ENCODE measurements around the gene PPIB. TPM values are rescaled to one million over a fixed set of nuclear protein-coding genes. Genes with fewer than 3 reads are reported as not detected.

The PPIB gene
- total RNA-seq = 127 TPM
- long read RNA-seq, transcript PPIB-201 (5 exons, 1,081 nt) = major isoform, 75 of 79 reads
- long read RNA-seq, partial matches to known transcripts = 2 of 79 reads
- long read RNA-seq, other reads (novel, unspliced or antisense) = 2 of 79 reads

DNA sequence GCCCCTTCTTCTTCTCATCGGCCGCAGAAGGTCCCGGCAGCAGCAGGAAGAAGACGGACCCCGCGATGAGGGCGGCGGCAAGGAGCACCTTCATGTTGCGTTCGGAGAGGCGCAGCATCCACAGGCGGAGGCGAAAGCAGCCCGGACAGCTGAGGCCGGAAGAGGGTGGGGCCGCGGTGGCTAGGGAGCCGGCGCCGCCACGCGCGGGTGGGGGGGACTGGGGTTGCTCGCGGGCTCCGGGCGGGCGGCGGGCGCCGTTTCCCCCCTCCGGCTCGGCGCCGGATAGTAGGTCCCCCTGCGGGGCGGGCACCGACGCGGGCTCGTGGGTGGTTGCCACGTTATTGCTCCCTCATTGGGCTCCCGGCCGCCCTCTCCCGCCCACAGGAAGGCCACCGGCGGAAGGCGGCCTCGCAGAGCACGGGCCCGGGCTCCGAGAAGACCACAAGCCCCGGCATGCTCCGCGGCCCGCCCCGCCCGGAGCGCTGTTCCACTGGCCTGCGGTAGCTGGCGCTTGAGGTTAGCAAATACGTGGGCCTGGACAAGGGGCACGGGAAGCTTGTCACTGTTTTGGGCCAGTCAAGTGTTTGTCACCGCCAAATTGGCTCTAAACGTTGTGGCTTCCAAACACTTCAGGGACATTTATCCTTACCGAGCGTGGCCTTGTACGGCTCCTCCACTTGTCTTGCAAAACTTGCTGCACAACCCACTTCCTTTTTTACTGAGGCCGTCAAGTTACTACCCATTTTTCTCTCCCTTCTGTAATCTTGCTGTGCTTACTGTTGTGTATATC, at the start of gene PPIB:
PPIB (minus strand) TSS at position 154 of the 790 bp plus-strand sequence; CDS start at position 118, 36 bp downstream.
- DNase-seq (ENCODE audit: missing footprints) (peak; percentile 99), ATAC-seq (peak; percentile 97)
- intact Hi-C loops (cut with DNase I) = loop anchor here (10.0 kb wide), 1 partner anchor 192 kb away; the partner anchor contains the start of gene CSNK1G1

DNA sequence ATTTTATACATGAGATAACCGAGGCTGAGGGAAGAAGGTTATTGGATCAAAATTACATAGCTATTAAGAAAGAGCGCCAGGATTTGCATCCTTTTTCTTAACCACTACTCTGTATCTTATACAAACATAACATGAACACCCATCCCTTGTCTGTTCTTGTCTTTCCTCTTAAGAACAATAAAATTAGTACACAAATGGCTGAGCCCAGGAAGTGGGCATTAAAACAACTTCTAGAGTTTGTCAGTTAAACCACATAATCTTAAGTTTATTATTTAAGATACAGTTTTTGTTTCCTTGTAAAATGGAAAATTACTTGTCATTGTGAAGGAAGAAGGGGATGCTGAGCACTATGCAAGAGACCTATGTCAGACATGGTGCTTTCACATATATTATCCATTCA, 48.9 kb upstream of the PPIB start:
- no peak for DNase-seq (ENCODE audit: missing footprints)
- intact Hi-C loops (cut with DNase I) = loop anchor here (2.0 to 10.0 kb wide), 2 partner anchors 145 to 173 kb away; partner anchors contain the start of genes CSNK1G1, PCLAF and TRIP4
- ATAC-seq = no peak

DNA sequence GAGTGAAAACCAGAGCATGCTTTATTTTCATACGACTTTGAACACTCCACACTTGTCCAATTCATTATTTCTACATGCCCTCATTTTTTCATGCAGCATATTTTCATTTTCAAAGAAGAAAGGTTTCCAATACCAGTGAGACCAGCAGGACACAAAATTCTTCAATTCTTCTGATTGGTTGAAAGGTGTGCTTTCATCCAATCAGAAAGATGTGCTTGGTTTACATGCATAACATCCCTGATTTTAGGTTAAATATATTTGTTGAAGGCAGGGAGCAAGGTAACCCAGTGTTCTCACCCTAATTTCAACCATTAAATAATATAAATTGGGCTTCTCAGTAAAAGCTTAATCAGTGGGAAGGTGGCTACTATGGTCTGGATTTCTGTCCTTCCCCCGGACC, 47.5 kb upstream of the PPIB start:
- ATAC-seq (no peak), DNase-seq (ENCODE audit: missing footprints) (no peak)
- intact Hi-C loops (cut with DNase I) = loop anchor here (2.0 to 10.0 kb wide), 2 partner anchors 146 to 174 kb away; partner anchors contain the start of genes CSNK1G1, PCLAF and TRIP4

DNA sequence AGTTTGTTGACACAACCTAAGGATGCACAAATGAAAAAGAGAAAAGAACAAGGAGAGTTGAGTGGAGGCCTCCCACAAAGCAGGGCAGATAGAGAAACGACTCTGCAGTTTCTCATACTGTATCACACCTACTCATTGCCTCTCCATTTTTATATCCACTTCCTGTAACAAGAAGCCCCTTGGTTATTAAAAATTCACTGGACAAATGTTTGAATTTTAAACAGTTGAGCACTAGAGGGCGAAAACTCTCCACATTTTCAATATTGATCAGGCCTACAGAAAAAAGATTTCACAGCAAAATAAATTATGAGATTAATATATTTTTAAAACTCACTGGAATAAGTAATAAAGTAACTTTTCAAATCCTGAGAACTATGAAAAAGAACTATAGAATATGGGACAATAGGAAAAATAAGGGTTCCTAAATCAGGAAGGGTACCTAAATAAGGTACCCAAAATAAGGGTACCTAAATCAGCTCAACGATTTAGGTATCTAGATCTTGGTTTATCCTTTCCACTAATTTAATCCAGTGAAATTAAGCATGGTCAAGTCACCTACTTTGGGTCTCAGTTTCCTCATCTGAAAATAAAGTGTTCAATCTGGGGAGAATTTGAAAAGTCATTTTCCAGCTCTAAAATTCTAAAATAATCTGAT, 47.0 kb upstream of the PPIB start:
- DNase-seq (ENCODE audit: missing footprints) = no peak
- intact Hi-C loops (cut with DNase I) = loop anchor here (2.0 to 10.0 kb wide), 3 partner anchors 147 to 472 kb away; partner anchors contain the start of genes CSNK1G1, PCLAF and TRIP4
- no peak for ATAC-seq

DNA sequence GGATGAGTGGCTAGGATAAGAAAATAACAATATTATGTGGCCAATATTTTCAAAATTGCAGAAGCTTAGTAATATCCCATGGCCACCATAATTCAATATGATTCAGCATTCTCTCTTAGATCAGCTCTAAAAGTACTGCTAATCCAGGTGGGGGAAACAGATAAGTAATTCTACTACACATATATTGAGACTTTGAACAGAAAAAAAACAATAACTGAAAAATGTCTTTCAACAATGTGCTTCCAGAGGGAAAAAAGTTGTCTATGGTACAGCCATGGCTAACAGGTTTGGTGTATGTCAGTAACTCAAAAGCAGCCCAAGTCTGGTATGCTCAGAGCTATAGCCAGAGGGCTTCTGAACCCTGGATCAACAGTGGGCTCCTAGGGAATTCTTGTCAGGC, 42.4 kb upstream of the PPIB start:
- ATAC-seq (no peak), DNase-seq (ENCODE audit: missing footprints) (no peak)
- intact Hi-C loops (cut with DNase I) = loop anchor here (5.0 kb wide), 1 partner anchor 477 kb away; no protein-coding TSS in a partner anchor

DNA sequence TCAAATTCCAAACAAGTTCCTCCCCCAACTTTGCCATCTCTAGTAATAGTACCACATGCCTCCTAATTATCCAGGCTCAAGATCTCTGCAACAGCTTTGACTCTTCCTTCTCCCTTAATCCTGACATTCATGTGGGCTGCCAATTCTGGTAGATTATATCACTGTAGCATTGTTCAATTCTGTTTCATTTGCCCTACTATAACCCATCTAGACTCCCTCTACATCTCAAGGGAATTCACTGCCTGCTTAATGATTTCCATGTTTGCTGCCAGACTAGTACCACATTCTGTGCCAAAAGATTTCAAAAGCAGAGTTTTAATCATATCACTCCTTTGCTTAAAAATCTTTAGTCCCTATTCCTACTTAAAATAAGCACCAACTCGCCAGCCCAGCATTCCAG, 34.6 kb upstream of the PPIB start:
- ATAC-seq = peak; percentile 34
- intact Hi-C loops (cut with DNase I) = no loop called here
- no peak for DNase-seq (ENCODE audit: missing footprints)

DNA sequence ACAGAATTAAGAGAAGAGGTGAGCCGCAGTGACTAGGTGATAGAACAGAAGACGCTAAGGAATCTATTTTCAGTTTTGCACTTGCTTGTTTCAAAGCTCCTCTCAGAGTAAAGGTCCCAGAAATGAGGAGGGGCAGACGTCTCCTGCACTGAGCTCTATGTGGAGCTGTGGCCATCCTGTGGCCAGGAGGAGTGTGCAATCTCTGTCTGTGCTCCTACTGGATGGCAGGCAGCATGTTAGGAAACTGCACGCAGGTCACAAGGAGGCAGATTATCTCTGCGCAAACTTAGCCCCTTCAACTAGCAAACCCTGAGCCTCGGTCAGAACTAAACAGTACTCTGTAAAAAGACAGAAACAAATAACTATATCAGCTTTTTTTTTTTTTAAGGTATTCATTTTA, 31.1 kb upstream of the PPIB start:
- DNase-seq (ENCODE audit: missing footprints) (no peak), ATAC-seq (no peak)
- intact Hi-C loops (cut with DNase I) = no loop called here

DNA sequence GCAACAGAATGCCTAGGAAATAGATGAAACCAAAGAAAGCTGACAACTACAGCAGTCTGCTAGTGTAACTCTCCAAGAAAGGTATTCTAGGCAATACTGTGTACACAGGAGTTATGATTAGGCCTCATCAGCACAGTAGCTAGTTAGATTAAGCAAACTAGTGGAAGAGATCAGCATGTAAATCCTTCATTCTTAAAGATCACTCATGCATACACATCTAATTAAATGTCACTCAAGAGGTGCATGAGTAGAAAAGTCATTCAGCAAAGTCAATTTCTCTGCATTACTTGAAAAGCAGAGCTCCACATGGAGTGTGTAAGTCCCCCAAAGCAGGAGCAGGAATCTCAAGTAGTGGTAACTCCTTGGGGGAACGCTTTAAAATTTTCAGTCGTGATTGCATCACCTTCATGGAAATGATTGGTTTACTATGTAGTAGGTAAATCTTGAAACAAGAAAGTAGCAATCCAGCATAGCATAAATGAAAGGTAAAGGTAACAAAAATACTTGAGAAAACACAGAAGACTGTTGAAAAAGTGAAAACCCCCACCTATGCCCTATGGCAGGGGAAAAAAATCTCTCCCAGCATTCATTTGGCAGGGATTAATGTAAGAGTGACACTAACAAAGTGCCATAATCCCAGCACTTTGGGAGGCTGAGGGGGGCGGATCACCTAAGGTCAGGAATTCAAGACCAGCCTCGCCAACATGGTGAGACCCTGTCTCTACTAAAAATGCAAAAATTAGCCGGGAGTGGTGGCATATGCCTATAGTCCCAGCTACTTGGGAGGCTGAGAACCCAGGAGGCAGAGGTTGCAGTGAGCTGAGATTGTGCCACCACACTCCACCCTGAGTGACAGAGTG, 29.4 kb upstream of the PPIB start:
- no peak for DNase-seq (ENCODE audit: missing footprints)
- intact Hi-C loops (cut with DNase I) = no loop called here
- no peak for ATAC-seq

DNA sequence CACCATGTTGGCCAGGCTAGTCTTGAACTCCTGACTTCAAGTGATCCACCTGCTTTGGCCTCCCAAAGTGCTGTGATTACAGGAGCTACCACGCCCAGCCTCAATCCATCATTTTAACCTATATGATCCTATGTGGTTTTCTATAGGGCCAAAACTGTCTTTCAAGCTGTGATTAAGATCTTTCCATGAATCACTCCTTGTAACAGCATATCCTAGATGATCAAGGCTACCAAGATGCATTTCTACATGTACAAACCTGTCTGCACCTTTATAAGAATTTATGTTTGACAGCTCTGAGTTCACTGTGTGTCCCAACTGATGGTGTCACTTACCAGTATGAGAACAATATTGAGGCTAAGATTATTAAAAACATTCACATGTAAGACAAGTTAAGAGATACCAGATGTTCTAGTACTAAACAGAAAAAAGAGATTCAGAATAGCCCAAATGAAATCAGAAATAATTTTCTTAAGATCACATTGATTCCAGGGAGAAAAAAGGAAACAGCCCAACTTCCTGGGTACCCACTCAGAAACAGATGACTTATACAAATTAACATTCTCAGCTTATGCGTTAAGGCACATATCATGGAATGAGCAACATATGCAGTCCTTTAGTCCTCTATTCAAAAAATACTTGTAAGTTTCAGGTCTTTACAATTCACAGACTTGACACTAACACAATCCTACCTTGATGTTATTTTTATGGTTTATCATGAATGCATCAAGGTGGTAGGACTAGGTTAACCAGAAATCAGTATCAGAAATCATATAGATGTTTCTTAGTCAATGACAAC, 24.8 kb upstream of the PPIB start:
- ATAC-seq (no peak), DNase-seq (ENCODE audit: missing footprints) (no peak)
- intact Hi-C loops (cut with DNase I) = no loop called here

DNA sequence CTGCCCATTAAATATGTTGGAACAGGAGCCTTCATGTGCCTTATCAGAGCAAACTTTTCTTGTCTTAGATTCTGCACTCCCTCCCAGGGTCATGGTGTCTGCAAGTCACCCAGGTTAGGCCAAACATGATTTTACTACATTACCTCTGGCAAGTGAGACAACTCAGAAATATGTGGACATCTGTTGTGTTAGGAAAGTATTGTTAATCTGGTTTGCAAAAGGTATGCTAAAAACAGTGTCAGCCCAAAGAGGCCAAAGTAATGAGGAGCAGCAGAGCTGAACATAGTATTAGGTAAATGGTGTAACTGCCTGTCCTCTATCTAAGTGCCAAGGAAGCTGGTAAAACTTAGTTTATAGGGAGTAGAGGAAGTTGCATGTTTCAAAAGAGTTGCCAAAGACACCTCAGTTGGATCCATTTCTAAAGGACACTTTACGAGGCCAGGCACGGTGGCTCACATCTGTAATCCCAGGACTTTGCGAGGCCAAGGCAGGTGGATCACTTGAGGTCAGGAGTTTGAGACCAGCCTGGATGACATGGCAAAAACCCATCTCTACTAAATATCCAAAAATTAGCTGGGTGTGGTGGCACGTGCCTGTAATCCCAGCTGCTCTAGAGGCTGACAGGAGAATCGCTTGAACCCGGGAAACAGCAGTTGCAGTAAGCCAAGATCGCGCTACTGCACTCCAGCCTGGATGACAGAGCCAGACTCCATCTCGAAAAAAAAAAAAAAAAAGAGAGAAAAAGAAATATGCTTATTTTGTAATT, 22.5 kb upstream of the PPIB start:
- intact Hi-C loops (cut with DNase I) = no loop called here

DNA sequence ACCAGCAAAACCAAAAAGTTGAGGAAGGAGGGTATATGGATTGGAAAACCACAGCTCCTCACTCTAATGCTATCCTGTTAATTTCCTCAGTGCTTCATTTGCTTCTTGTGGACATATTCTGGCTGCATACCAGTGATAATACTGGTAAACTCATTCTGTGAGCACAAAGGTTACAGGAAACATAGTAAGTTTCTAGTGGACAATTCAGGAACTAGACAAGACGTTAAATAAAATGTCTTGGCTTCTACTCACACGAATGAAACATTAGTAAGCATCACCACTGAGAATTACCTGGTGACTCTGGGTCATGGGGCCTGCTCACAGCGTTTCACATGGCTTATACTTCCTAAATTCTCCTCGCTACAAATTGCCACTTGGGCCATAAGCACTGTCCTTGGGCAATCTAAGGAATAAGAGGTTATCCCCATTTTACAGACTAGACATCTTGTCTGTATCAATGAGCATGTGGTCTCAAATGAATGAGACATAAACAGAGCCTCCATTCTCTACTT, 20.1 kb upstream of the PPIB start:
- intact Hi-C loops (cut with DNase I) = no loop called here
- ATAC-seq (no peak), DNase-seq (ENCODE audit: missing footprints) (no peak)

More for the DNA sequence above, 22.5 kb upstream of the PPIB start:
- DNase-seq (ENCODE audit: missing footprints) (no peak), ATAC-seq (no peak)

DNA sequence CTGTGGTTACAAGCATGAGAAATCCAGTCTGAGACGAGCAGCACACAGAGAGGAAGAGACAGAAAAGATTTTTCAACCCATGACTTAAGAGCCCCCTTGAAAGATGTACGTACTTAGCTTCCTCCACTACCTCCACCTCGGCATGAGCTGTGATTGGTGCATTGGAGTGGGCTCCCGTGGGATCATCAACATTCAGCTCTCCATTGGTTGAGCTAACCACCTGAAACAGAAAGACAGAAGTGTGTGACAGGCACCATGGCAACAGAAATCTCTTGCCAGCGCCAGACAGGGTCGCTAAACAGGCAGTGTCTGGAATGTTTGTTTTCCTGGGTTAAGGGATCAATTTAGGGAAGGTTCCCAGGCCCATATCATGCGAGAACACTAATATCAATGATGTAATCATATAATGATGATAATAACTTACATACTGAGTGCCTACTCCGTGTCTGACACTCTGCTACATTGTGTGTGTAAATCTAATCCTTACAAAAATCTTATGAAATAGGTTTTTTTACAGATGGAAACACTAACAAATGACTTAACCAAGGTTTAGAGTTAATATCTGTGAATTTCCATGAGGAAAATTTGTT, 17.5 kb upstream of the PPIB start:
- no peak for ATAC-seq
- intact Hi-C loops (cut with DNase I) = no loop called here
- DNase-seq (ENCODE audit: missing footprints) = no peak

DNA sequence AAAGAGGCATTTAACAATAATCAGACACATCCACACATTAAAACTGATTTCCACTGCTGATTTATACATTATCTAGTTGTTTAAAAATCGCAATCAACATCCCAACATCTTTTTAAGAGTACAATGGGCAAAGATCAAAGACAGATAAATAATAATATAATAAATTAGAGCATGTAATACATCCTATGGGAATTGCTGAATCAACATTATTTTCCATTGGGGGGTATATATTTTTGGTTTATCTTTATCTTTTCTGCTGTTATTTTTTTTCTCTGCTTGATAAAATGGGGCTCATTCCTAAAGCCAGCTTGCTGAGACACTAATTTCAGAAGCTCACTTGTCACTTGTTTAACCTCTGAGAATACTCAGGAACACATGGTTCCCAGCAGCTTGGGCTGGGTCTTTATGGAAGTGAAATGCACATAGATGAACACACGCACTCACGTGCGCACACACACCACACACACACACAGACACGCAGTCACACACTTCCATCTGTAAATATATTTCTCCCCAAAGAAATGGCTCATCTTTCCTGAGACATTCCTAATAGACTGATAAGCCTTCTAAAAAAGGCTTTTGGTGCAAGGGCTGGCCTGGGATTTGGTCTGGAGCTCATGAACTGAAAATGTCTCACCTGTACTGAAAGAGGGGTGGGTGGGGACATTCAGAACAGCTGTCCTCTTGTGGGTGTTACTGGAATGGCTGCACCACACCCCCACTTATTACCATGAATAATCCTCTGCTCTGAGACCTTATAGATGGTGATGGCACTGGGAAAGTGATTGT, 3.5 kb upstream of the PPIB start:
- intact Hi-C loops (cut with DNase I) = loop anchor here (10.0 kb wide), 1 partner anchor 189 kb away; the partner anchor contains the start of gene CSNK1G1
- DNase-seq (ENCODE audit: missing footprints) (no peak), ATAC-seq (no peak)

DNA sequence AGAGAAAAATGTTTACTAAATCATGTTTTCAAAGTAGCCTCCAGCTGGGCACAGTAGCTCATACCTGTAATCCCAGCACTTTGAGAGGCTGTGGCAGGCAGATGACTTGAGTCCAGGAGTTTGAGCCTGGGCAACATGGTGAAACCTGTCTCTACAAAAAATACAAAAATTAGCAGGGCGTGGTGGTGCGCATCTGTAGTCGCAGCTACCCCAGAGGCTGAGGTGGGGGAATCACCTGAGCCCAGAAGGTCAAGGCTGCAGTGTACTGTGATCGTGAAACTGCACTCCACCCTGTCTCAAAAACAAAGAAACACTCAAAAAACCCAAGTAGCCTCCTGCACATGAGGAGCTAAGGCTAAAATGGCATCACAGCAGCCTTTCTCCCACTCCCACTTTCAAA, 1.6 kb upstream of the PPIB start:
- intact Hi-C loops (cut with DNase I) = loop anchor here (10.0 kb wide), 1 partner anchor 190 kb away; the partner anchor contains the start of gene CSNK1G1
- ATAC-seq = no peak
- no peak for DNase-seq (ENCODE audit: missing footprints)

DNA sequence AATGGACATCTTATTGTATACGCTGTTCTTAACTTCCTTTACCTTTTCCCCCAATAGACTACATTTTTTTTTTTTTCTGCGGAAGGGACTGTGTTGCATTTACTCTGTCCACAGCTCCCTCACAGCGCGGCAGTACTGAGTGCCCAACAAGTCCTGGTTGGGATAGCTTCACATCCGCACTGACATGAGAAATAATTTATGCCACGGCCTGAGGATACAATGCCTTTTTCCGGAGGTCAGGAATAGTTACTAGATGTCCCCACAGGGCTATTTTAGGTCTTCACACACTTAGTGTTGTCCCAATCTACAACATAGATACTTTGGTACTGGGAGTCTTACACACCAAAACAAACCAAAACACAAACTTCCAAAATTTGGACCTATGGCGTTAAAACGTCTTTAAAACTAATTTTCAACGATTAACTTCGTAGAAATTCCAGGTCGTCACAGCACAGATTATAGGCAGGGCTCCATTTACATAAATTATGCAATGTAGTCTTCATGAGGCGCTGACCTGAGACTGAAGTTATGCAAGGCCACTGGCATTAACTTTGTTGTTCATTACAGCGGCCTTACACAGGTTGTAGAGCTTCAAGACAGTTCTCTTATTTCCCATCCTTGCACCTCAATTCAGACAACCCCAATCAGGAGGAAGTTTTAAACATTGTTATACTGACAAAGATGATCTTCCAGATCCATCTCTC, 989 bp upstream of the PPIB start:
- ATAC-seq (peak; percentile 18), DNase-seq (ENCODE audit: missing footprints) (no peak)
- intact Hi-C loops (cut with DNase I) = loop anchor here (10.0 kb wide), 1 partner anchor 191 kb away; the partner anchor contains the start of gene CSNK1G1
